Astrocyte of the hippocampus (primary cell): ENCODE results near the gene NAGA.
A peak's percentile ranks its signal among the peaks of the same experiment; 100 is the strongest.
"Not testable (repeated sequence)": the region's sequence is repeated elsewhere in the genome, so short reads cannot be mapped to it uniquely, and the experiment has no call there.

Source experiments
- DNase-seq: peaks from one replicate; pipeline ENCODE4 v3.0.0; 2011; ENCODE audit warnings: low read depth, low spot score

NAGA gene

DNA sequence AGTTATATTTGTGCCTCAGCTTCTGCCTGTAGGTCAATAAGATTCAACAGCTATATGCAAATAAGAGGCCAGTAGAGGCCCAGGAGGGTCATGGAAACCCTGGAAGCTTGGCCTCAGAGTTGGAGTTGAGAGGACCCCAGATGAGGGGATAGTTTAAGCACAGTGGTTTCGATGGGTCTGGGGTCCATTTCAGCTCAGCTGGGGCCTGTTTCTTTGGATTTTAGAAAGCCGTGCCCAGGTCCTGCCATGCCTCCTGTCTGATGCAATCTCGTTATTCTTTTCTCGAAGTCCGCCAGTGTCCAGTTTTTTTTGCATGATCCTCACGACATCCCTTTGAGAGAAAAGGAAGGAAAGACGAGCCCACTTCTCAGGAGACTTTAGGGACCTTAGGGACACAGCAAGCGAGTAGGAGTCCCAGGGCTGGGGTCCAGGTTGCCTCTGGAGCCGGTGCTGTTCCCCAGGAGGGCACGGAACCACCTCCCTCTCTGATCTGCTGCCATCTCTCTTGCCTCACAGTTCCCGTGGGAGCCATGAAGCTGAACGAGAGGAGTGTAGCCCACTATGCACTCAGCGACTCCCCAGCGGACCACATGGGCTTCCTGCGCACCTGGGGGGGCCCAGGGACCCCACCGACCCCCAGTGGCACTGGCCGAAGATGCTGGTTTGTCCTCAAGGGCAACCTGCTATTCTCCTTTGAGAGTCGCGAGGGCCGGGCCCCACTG lies 6.3 kb upstream of the NAGA start:
- no peak for DNase-seq

DNA sequence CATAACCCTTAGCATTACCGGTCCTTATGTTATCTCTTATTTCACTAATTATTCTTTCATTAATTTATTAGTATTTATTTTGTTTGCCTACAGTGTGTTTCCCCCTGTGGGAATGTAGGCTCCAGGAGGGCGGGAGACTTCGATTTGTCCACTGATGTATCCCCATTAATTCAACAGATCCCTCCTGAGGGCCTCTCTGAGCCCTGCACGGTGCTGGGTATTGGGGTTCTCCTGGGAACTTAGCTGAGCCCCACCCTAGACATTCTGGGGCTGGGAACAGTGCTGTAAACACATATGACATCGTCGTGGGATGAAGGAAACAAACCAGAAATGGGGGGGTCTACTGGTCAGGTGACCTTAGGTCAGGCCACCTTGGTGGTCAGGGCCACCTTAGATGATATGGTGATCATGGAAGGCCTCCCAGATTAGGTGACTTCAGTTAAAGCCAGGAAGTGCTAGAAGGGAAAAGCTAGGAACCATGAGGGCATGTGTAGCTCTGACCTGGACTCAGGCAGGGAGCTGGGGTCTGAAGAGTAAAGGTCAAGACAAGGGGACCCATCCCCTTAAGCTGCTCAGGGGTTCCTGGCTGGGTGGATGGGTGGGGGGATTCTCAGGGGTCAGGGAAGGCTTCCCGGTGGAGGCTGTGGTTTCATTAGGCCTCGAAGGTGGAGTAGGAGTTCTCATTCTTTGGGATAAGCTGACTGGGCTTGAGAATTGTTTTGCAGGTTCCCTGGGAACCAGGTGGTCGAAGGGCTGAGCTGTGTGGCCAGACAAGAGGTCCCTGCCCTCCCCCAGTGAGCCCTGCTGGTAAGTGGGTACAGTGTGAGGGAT lies 4.4 kb upstream of the NAGA start:
- no peak for DNase-seq

DNA sequence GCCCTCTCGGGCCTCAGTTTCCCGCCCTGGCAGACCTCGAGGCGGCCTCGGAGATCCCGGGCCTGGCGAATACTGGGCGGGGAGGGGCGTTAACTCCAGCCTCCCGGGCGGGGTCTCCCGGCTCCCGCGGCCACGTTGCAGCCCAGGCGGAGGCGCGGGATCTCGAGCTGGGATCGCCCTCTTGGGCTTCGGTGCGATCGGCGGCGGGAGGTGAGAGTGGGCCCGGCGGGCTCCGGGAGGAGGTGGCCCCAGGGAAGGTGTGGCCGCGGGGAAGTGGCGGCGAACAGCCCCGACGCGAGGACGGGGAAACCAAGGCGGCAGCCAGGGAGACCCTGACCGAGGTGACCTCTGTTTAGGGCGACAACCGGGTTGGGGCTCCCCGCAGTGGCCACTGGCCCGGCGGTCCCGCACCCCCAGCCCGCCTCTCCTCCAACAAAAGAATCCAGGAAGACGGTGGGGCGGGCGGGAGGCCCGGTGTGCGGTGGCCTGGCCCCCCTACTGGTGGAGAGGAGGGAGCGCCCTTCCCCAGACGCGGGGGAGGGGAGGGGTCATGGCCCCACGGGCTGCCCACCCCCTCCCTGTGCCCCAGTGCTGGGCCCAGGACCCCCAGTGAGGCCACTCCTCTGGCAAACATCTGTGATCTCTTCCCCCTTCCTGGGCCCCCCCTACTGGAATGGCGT lies 3.7 kb upstream of the NAGA start, which contains the start of gene PHETA2:
Gene PHETA2 (plus strand): TSS at position 117 of the 680 bp plus-strand sequence. CDS start 3,046 bp downstream, outside the sequence.
- DNase-seq = peak; percentile 61

DNA sequence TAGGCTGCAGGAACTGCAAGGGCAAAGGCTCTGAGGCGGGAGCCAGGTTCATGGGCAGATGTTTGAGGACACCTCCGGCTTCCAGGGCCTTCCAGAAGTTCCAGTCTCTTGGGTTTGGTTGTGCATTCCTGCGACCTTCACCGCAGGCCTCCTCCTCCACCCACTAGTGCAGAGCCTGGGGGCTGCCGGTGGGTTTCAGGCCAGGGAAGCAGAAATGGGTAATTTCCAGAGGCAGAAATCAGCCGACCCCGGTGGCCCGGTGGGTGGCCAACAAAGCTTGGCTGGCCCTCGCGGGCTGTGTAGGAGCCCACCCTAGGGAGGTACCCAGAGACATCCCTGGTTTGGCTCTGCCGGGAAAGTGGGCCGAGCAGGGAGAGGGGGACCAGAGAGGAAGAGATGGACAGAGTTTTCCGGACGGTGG lies 3.0 kb upstream of the NAGA start:
- DNase-seq = no peak

GRCh38 chr22:42072606-42073330 lies 2.2 kb upstream of the NAGA start:
- no peak for DNase-seq

GRCh38 chr22:42071508-42071907 lies 896 bp upstream of the NAGA start:
- DNase-seq = not testable (repeated sequence)

- DNase-seq = no peak
These were observed 653 bp downstream of the NAGA start for GRCh38 chr22:42069801-42070516.

DNA sequence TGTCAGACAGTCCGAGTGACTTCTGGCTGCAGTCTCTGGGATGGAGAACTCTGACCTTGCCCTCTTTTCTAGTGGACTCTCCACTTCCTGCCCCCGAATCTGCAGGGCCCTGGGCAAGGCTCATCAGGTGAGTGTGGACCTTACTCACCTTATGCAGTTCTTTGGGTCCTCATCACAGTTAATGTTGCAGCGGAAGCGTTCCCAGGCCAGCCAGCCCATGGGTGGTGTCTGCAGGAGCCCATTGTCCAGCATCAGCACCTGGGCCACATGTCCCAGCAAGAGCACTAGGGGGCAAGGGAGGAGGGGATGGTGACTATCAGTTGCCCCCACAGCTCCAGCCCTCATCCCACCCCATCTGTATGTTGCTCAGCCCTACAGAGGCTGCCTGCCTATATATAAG lies 2.3 kb downstream of the NAGA start:
- DNase-seq = no peak

- no peak for DNase-seq
These were observed 2.9 kb downstream of the NAGA start for GRCh38 chr22:42067671-42068251.

DNA sequence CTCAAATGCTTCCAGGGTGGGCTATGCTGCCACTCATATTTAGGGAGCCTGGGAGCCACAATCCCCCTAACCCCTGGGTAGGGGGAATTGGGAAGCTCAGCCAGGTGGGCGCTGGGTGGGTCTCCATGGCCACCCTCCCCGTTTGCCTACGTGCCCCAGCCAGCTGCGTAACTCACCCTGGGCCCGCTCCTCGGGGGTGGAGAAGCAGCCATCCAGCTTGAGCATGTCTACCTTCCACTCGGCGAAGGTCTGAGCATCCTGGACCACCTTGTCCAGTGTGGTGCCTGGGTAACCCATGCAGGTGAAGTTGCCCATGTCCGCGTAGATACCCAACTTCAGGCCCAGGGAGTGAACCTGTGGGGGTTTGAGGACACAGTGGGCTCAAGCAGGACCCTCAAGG lies 3.7 kb downstream of the NAGA start:
- no peak for DNase-seq

GRCh38 chr22:42066126-42066761 lies 4.4 kb downstream of the NAGA start:
- no peak for DNase-seq

DNA sequence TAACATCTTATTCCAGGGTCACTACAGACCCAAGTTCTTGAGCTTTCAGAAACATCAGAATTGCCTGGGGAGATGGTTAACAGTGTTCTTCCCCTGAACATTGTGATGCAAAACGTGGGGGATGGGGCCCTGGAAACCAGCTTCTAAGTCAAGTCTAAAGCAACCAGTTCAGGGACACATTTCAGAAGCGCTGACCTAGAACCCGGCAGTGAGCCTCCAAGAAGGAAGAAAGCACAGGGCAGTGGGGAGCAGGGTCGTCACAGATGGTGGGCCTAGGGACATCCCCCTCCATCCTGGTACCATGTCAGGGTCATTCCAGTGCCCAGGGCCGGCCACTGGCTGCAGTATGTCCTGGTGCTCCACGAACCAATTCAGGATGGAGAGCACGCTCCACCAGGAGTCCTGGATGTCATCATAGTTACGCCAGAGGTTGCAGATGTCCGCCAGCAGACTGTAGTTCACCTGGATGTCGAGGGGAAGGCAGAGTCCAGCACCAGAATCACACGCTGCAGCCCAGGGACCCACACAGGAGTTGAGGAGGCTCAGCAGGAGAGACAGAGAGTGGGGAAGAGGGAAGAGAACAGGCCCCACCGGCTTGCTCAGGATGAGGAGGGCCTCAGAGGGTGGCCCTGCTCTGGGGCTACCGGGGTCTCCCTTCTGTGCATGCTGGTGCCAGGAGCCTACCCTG lies 5.0 kb downstream of the NAGA start:
- DNase-seq = no peak

DNA sequence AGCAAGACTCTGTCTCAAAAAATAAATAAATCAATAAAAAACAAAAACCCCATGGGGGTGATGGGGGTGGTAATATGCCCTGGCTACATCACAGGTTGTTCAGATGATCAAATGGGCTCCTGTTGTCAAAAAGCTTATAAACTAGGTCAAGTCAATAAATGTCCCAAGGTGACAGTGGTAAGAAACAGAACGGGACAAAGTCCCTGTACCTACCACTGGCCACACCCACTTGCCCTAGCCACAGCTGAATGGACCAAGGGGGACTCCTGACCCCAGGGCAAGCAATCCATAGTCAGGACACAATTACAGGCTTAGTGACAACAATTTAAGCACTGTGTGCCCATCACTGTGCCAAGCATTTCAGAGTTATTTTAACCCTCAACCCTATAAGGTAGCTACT lies 6.0 kb downstream of the NAGA start:
- DNase-seq = no peak

DNA sequence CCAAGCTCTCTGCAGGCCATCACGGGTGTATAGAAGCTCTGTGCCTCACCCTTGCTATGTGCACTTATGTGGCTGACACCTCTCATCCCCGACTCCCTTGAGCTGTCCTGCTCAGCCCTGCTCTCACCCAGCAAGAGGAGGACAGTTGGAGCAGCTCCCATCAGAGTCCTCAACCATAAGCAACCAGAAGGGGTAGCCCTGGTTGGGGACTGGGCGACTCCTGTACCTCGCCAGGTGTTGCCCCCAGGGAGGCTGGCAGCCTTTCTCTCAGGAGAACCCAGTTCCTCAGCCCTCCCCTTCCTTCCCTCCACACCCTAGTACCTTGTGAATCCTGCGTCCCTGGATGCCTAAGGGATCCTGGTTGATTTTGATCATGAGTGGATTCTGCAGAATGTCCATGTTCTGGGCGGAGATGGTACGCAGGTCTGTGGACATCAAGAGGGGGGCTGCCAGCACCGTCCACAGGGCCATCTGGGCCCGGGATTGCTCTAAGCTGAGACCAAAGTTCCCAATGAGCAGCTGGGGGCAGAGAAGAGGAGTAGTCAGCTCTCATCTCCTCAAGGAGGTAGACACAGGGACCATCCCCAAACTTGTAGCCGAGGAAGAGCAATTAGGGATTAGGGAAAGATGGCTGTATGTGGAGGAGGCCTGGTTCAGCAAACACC lies 8.0 kb downstream of the NAGA start:
- DNase-seq = no peak

DNA sequence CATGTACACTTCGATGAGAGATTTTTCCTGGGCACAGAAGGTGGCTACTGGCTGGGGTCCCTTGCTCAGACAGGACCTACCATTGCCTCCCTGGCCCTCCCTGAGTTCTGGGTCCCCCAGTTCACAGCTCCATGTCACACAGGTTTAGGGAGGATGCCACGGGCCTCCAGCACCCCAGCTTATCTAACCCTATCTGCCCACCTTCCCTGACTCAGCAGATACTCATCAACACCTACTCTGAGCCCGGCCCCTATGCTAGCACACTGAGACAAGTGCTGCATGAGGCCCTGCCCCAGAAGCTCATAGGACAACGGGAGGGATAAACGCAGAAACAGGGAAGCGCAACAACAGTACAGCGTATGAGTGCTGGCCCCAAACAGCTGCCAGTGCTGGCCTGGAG lies 9.6 kb downstream of the NAGA start:
- no peak for DNase-seq

DNA sequence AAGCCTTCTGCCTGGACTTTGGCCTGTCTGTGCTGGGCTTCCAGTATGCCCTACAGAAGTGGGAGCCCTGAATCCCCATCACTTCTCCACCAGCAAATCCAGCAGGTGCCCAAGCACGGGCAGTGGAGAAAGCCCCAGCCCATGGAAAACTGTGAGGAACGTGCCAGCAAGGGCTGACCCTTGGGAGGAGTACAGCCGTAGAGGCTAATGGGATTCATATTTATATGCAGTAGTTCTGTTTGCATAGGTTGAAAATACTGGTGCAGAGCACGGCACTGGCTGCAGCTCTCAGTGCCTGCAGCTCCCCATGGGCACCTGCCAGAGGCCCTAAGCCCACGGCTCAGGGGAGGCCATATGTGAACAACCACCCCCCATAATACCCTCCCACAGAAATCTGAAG lies 10.1 kb downstream of the NAGA start:
- no peak for DNase-seq

DNA sequence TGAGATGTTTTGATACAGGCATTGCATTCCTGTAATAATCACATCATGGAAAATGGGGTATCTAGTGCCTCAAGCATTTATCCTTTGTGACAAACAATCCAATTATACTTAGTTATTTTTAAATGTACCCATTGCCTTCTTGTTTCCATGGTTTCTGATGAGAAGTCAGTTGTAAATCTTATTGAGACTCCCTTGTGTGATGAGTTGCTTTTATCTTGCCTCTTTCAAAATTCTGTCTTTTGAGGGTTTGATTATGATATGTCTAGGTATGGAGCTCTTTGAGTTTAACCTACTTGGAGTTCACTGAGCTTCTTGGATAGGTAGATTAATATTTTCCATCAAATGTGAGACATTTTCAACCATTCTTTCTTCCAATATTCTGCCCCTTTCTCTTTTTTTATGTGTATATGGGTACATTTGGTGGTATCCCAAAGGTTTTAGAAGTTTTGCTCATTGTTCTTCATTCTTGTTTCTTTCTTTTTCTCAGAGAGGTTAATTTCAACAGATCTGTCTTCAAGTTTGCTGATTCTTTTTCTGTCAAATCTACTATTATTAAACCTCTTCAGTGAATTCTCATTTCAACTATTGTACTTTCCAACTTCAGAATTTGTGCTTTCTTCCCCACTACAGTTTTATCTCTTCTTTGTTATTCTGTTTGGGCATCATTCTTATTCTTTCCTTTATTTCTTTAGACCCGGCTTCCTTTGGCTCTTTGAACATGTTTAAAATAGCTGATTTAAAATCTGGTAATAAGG lies 13.7 kb downstream of the NAGA start:
- no peak for DNase-seq

GRCh38 chr22:42052765-42053164 lies 17.8 kb downstream of the NAGA start:
- DNase-seq = no peak
